Inflammatory macrophage treated with lipopolysaccharide for 1 hour (primary cell): ENCODE measurements around the gene HLTF.
A peak's percentile ranks its signal among the peaks of the same experiment; 100 is the strongest.
"Not testable (repeated sequence)": the region's sequence is repeated elsewhere in the genome, so short reads cannot be mapped to it uniquely, and the experiment has no call there.

Experiments
- DNase-seq, 2 donors: peaks; one replicate each; pipeline ENCODE4 v3.0.0-alpha.2; 2020 to 2022

The HLTF gene, protein sequence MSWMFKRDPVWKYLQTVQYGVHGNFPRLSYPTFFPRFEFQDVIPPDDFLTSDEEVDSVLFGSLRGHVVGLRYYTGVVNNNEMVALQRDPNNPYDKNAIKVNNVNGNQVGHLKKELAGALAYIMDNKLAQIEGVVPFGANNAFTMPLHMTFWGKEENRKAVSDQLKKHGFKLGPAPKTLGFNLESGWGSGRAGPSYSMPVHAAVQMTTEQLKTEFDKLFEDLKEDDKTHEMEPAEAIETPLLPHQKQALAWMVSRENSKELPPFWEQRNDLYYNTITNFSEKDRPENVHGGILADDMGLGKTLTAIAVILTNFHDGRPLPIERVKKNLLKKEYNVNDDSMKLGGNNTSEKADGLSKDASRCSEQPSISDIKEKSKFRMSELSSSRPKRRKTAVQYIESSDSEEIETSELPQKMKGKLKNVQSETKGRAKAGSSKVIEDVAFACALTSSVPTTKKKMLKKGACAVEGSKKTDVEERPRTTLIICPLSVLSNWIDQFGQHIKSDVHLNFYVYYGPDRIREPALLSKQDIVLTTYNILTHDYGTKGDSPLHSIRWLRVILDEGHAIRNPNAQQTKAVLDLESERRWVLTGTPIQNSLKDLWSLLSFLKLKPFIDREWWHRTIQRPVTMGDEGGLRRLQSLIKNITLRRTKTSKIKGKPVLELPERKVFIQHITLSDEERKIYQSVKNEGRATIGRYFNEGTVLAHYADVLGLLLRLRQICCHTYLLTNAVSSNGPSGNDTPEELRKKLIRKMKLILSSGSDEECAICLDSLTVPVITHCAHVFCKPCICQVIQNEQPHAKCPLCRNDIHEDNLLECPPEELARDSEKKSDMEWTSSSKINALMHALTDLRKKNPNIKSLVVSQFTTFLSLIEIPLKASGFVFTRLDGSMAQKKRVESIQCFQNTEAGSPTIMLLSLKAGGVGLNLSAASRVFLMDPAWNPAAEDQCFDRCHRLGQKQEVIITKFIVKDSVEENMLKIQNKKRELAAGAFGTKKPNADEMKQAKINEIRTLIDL

DNA sequence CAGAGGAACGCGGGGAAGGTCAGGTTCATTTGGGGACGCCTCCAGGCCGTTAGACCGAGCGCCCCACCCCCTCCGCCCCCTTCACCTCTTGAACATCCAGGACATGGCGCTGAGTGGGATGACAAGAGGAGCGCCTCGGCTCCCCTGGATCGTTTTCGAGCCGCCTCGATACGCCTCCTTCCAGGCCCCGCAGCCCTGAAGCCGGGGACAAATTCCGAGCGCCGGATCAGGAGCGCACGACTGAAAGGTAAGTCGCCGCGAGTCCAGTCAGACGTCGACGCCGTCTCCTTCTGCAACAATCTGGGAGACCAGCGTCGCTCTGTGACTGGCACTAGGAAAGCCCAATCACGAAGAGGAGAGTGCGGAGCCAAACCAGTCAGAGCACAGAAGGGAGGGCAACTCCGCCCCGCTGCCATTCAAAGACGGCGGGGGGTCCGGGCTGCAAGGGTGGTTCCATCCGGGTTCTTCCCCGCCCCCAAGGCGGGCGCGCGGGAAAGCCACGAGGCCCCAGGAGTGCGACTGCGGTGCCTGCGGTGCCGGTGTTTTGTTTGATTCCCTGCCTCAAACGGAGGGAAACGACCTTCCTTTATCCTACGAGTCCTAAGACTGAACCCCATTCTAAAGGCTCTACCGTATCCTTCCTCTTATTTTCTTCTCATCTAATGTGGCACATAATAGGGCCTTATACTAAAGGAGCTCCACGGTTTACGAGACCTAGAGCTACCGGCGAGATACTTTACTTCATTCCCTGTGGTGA lies at the start of gene HLTF:
Gene HLTF (minus strand): TSS at position 302 of the 757 bp plus-strand sequence. CDS start 197 bp downstream, at position 105.
- peak; percentile 92 to 94 for DNase-seq

DNA sequence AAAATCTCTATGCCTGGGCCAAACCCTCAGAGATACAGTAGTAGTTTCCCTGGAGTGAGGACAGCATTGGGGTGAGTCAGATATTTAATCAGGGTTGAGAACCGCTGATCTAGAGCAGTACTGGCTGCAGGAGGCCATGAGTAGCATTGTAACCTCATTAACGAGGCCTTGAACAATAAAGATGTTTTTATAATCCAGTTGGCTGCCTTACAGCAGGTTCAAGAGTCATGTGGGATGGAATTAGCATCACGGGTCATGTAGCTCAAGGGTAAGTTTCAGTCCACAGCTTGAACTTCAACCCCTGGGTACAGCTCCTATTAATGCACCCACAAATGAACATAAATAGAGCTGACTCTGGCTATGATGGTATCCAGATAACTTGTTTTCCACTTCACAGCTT lies 48.2 kb upstream of the HLTF start:
- no peak for DNase-seq

DNA sequence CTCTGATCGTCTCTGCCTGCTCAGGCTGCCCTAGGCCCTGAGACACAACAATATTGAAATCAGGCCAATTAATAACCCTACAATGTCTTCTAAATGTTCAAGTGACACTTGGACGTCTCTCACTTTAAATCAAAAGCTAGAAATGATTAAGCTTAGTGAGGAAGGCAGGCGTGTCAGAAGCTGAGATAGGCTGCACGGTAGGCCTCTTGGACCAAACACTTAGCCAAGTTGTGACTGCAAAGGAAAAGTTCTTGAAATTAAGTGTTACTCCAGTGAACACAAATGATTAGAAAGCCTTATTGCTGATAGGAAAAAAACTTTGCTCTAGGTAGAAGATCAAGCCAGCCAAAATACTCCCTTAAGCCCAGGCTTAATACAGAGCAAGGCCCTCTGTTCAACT lies 45.3 kb upstream of the HLTF start:
- no peak for DNase-seq

DNA sequence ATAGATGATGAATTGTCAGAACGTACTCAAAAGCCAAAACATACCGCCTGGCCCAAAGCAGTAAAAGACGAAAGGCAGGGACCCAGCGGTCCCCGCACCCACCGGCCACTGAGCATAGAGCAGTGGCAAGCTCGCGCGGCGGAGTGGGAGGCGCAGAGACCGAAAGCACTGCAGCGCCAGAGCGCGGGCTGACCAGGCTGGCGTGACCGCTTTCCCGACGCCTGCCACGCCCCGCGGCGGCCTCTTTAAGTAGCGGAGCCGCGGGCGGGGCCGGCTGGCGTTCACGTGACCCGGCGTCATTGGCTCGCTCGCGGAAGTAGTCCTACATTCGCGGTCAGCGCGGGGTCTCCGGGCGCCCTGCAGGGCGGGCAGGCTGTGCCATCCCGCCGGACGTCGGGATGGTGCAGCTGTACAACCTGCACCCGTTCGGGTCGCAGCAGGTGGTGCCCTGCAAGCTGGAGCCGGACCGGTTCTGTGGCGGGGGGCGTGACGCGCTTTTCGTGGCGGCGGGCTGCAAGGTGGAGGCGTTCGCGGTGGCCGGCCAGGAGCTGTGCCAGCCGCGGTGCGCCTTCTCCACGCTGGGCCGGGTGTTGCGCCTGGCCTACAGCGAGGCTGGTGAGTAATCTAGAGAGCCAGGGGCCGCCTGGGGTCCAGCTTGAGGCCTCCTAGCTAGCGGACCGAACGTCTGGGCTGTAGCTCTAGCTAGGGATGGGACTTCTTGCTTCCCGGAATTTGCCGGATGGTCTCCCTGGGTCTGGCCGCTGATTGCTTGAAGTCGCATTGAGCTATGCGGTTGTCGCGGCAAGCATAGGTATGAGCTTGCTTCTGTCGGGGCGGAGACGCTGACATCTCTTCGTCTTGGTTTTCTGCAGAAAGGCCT lies 43.2 kb upstream of the HLTF start, which contains the start of gene HPS3:
Gene HPS3 (plus strand): TSS at position 313 of the 880 bp plus-strand sequence. CDS start 86 bp downstream, at position 399.
- peak; percentile 91 to 95 for DNase-seq

DNA sequence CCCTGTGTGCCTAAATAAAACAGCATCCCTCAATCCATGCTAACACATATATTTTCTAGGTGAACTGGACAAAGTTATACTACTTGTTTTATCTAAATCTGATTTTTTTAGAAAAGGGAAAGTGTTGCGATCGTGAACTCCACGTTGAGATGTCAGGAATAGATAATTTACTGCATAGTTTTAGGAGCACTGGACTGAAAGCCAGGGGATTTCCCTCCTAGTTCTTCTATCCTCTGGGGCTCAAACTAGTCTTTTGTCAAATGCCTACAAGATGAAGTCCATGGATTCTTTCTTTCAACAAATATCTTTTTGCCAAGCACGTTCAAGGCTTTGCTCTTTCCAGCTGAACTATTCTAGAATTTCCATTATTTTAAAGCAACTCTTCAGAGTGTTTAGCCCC lies 42.5 kb upstream of the HLTF start:
- no peak for DNase-seq

DNA sequence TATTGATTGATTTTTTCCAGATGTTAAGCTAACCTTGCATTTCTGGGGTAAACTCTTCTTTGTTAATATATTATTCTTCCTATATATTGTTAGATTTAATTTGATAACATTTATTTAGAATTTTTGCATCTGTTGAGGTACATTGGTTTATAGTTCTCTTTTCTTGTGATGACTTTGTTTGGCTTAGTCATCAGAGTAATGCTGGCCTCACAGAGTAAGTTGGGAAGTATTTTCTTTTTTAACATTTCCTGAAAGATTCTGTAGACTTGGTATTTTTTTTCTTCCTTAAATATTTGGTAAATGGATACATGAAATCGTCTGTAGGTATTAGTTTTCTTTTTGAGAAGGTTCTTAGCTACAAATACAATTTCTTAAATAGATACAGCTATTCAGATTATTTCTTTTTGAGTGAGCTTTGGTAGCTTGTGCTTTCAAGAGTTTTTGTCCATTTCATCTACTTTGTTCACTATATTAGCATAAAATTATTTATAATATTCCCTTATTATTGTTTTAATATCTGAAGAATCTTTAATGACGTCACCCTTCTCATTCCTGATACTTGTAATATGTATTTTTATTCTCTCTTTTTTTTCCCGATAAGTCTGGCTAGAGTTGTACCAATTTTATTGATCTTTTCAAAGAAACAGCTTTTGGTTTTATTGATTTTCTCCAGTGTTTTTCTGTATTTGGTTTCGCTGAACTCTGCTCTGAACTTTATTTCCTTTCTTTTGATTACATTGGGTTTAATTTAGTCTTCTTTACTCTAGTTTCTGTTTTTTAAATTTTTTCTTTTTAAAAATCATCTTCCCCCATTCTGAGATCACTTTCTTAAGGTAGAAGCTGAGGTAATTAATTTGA lies 36.6 kb upstream of the HLTF start:
- DNase-seq: peak; percentile 16 to 18

DNA sequence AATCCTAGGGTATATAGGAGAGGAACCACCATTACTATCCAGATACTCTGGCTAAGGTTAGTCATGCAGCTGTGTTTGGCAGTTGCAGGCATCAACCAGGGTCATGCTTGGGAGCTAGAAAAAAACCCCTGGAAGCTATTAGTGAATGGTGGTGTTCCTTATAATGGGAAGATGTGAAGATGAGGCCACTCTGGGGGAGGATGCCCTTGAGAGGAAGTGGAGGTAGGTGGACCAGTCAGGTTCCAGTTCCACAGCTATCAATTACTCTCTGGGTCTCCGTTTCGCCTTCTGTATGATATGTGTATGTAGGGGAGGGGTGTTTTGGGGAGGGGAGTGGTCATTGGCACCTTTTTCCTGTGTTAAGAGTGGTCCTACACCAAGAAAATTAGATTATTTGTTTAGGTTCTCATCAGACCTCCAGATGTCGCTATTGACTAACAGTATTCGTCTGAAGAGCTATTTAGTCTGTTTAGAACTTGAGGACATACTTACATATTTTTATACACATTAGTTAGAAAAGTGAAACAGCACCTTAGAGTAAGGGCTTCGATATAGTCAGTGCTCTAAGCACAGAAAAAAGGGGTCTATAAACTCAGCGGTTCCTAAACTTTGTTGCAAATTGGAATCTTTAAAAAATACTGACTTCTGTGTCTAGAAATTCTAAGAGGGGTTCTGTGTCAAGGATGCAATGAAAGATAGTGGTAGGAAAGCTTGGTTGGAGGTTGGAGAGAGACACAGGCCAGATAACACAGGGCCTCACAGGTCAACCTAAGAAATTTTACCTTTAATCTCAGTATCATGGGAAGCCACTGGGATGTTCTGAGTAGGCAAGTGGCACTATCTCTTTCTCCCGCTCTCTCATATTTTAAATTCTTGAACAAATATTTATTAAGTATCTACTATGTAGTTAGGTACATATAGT lies 34.0 kb upstream of the HLTF start:
- peak; percentile 47 to 83 for DNase-seq

DNA sequence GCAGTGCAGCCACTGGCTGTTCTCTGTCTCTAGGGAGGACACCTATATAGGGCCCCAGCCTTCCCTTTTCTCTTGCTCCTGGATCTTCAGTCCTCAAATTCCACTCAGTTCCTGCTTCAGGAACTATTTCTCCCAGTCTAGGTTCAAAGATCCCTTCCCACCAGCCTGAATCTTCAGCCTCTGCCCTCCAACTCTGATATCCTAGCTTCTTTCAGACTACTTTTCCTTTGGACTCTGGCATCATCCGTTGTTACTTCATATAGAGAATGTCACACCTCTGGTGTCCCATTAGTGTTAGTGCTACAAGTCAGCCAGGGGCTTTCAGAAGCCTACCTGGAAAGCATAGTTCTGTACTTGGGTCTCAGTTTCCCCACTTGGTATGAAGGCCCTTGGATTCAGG lies 33.1 kb upstream of the HLTF start:
- no peak for DNase-seq

DNA sequence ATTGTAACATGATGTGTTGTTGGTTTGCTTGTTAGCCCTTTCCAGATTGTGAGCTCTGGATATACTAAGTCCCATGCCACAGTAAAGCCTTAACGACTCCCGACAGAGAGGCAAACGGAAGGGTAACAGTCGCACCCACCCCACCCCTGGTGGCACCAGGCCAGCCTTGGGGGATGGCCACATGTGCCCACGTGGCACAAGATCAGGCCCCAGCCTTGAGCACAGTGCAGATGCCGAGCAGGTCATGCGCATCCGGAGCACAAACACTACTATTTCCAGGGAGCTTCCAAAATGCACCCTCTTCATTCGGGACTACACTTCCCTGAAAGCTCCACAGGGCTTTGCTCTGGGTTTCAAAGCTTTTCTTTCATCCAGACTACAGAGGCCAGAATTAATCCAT lies 32.4 kb upstream of the HLTF start:
- DNase-seq: no peak

DNA sequence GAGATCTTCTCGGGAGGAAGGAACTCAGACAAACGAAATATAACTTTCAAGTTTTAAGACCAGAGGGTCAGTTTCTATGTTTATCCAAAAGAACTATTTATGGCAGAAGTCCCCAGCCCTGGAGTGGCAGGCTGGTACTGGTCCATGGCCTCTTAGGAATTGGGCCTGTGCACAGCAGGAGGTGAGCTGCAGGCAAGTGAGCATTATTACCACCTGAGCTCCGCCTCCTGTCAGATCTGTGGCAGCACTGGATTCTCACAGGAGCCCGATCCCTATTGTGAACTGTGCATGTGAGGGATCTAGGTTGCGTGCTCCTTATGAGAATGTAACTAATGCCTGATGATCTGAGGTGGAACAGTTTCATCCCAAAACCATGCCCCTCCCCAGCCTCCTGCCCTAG lies 28.8 kb upstream of the HLTF start:
- no peak for DNase-seq

DNA sequence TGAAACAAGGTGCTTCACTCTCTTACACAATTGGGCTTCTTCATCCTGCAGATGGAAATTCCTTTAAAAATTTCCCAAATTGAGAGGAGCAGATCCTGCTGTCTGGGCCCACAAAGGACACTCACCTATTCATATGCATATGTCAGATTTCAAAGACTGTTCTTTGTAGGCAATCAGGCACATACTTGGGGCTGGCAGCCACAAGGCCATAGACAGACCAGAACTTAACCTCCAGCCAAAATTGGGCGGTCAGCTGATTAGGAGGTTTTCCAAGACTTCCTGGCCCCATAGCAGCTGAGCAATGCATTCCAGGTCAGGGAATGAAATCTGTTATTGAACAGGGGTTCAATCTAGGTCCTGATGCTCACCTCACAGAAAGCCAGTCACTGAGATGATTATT lies 28.1 kb upstream of the HLTF start:
- DNase-seq: no peak

DNA sequence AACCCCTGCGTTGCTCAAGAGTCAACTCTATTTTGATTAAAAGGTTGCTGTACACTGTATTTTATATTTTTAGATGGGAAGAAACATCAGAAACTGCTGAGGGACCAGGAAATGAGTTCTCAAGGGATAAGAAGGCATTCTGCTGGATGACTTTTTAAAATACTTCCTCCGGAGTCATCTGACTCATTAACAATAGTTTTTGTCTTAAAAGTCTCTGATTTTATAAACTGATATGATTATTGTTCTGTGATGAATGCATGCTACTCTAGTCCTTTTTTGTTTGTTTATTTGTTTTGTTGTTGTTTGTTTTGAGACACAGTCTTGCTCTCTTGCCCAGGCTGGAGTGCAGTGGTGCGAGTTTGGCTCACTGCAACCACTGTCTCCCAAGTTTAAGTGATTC lies 18.2 kb upstream of the HLTF start:
- DNase-seq: no peak

DNA sequence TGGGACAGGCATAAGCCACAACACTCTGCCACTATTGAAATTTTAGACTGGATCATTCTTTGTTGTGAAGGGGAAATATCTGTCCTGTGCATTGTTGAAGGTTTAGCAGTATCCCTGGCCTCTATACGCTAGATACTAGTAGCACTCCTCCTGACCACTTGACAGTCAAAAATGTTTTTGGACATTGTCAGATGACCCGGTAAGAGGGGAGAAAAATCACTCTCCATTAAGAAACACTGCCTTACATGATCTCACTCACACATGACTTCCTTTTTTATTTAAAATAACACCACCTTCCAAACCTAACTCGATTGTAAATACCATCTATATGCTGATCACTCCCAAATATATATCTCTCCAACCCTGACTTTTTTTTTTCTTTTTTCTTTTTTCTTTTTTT lies 15.3 kb upstream of the HLTF start:
- peak in 1 of 2 donors; percentile 37 for DNase-seq

DNA sequence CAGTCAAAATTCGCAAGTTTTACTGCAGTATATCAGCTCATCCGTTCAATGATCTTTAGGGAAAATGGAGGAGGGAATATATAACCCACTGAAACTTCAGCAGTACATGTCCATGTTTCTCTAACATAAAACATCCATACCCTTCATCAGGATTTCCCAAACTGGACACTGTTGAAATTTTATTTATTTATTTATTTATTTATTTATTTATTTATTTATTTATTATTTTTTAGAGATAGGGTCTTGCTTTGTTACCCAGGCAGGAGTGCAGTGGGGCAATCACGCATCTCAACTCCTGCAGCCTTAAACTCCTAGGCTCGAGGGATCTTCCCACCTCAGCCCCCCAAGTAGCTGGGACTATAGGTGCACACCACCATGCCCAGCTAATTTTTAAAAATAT lies 14.8 kb upstream of the HLTF start:
- DNase-seq: no peak

DNA sequence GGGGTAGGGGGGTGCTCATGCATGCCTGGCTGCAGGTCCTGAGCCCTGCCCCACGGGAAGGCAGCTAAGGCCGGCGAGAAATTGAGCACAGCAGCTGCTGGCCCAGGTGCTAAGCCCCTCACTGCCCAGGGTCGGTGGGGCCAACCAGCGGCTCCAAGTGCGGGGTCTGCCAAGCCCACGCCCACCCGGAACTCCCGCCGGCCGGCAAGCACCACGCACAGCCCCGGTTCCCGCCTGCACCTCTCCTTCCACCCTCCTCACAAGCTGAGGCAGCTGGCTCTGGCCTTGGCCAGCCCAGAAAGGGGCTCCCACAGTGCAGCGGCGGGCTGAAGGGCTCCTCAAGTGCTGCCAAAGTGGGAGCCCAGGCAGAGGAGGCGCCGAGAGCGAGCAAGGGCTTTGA lies 11.7 kb upstream of the HLTF start:
- DNase-seq: not testable (repeated sequence)

DNA sequence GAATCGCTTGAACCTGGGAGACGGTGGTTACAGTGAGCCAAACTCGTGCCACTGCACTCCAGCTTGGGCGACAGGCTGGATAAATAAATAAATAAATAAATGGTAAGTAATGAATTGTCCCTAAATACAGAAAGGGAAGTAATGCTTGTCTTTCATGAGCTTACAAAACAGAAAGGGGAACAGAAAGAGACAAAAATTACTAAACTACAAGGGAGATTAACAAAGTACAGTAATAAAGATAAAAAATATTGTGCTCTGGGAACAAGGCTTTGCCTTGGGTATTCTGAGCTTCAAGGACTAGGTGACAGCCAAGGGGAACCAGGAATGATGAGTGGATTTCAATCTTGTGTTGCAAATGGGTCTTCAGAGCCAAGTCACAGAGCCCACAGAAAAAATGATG lies 9.2 kb upstream of the HLTF start:
- peak; percentile 61 to 75 for DNase-seq

DNA sequence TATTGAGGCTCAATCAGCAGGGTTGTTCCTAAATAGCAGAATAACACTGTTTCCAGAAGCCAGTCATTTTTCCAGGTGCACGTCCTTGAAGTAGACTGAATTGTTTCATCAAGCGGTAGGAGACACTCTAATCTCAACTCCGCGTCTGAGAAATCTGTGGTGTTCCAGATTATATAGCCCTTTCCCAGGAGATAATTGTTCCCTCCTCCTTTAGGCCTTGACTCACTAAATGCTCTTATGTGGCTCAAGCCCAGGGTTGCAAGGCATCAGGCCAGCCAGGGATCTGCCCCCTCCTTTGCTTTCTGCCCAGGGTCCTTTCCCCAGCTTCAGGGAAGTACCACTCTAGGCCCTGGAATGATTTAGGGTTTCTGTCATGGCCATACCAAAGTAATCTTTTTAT lies 5.7 kb upstream of the HLTF start:
- DNase-seq: no peak

DNA sequence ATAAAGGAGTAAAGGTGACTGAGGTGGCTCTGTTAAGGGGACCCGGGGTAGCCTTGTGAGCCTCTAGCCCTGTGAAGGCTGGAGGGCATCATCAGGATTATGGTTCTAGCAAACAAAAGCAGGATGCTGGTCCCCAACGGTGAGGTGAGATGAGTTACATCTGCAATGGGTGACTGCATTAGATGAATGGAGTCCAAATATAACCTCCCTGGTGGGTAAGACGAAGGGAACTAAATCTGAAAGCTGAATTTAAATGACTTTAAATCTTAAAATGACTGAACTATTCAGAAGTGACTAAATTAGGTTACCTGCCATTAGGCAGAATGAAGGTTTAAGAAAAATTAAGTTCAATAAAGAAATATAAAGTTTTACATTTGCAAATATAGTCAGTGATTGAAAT lies 4.6 kb upstream of the HLTF start:
- DNase-seq: no peak

DNA sequence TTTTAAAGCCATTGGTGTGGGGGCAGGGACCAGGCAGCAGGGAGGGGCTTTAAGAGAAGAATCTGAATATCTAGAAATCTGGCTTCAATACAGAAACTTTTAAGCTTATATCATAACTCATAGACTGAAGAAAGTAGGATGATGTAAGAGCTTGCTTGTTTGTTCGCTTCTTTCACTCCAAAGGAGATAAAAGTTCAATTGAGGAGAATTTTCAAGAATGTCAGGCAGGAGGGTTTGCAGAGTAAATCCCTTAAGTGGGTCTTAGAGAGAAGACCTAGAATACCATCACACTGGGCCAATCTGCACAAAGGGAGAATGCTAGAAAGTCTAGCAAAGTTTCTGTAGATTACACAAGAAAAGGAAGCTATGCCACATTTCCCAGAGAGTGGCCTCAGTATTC lies 4.1 kb upstream of the HLTF start:
- DNase-seq: no peak

DNA sequence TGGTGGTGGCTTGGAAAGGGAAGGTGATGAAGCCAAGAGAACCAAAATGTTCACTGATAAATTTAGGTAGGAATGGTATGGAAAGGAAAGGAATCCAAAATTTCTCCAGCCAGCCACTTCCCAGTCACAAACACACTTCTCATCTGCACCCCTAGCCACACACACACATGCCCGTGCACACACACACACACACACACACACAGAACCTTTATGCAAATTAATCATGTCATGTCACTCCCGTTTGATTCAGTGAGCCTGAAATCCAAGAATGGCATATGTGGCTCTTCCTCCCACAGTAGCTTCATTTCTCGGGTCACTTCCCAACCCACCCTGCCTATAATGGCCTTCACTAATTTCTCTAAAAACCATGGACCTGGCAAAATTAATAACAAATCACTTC lies 3.1 kb upstream of the HLTF start:
- DNase-seq: no peak
